SK-N-SH treated with all-trans-retinoic acid at 6 μM for 48 hours (cell line): ENCODE measurements around the gene ATP6AP1.

Experiments used
- ATAC-seq: fragments of 200-7000 bp; cut with Tn5 transposase; 3 replicates; pipeline ENCODE4 v1.9.1; 2020; ENCODE audit warnings: mild to moderate bottlenecking, moderate library complexity
- ARNTL ChIP-seq: fragments of 450-650 bp; formaldehyde crosslinking; IDR thresholded peaks from 2 replicates; pipeline ENCODE4 v1.5.0; 2020; ENCODE audit warnings: low read depth, mild to moderate bottlenecking, moderate library complexity, borderline replicate concordance
- BACH2 ChIP-seq: fragments of 250-450 bp; sonication (Bioruptor Pico); IDR thresholded peaks from 2 replicates; pipeline ENCODE4 v1.9.0; 2021; ENCODE audit warnings: mild to moderate bottlenecking, borderline replicate concordance
- ESRRG ChIP-seq: fragments of 250-450 bp; sonication (Bioruptor Pico); IDR thresholded peaks from 2 replicates; pipeline ENCODE4 v1.6.1; 2021; ENCODE audit warnings: mild to moderate bottlenecking
- GLIS3 ChIP-seq: fragments of 250-450 bp; sonication (Bioruptor Pico); IDR thresholded peaks from 2 replicates; pipeline ENCODE4 v1.5.0; 2020; ENCODE audit warnings: mild to moderate bottlenecking, moderate library complexity
- ISL1 ChIP-seq: fragments of 250-450 bp; sonication (Bioruptor Pico); IDR thresholded peaks from 2 replicates; pipeline ENCODE4 v2.1.2; 2022; ENCODE audit warnings: mild to moderate bottlenecking, moderate library complexity
- OSR1 ChIP-seq: fragments of 250-450 bp; sonication (Bioruptor Pico); IDR thresholded peaks from 2 replicates; pipeline ENCODE4 v1.8.0; 2022; ENCODE audit warnings: moderate library complexity, mild to moderate bottlenecking, inconsistent platforms
- PATZ1 ChIP-seq: fragments of 250-450 bp; sonication (Bioruptor Pico); IDR thresholded peaks from 2 replicates; pipeline ENCODE4 v1.8.0; 2020; ENCODE audit warnings: mild to moderate bottlenecking, moderate library complexity, borderline replicate concordance
- POU6F1 ChIP-seq: fragments of 250-450 bp; sonication (Bioruptor Pico); IDR thresholded peaks from 2 replicates; pipeline ENCODE4 v1.8.0; 2021; ENCODE audit warnings: low read depth, mild to moderate bottlenecking, moderate library complexity, borderline replicate concordance
- PPARA ChIP-seq: fragments of 250-450 bp; sonication (Bioruptor Pico); IDR thresholded peaks from 2 replicates; pipeline ENCODE4 v1.5.0; 2020; ENCODE audit warnings: mild to moderate bottlenecking, borderline replicate concordance
- RARB ChIP-seq: fragments of 250-450 bp; sonication (Bioruptor Pico); IDR thresholded peaks from 2 replicates; pipeline ENCODE4 v1.8.0; 2021; ENCODE audit warnings: mild to moderate bottlenecking, moderate library complexity
- SNAI2 ChIP-seq: fragments of 250-450 bp; sonication (Bioruptor Pico); IDR thresholded peaks from 2 replicates; pipeline ENCODE4 v1.5.0; 2020; ENCODE audit warnings: mild to moderate bottlenecking, moderate library complexity
- TCF4 ChIP-seq: fragments of 250-450 bp; sonication (Bioruptor Pico); IDR thresholded peaks from 2 replicates; pipeline ENCODE4 v1.8.0; 2021; ENCODE audit warnings: mild to moderate bottlenecking, moderate library complexity, borderline replicate concordance
- TOX ChIP-seq: fragments of 250-450 bp; sonication (Bioruptor Pico); IDR thresholded peaks from 2 replicates; pipeline ENCODE4 v1.8.0; 2021; ENCODE audit warnings: mild to moderate bottlenecking, moderate library complexity, borderline replicate concordance
- ZC3H10 ChIP-seq: fragments of 250-450 bp; sonication (Bioruptor Pico); IDR thresholded peaks from 2 replicates; pipeline ENCODE4 v1.5.1; 2021; ENCODE audit warnings: mild to moderate bottlenecking, moderate library complexity
- ZFP3 ChIP-seq: fragments of 250-450 bp; sonication (Bioruptor Pico); IDR thresholded peaks from 2 replicates; pipeline ENCODE4 v1.5.0; 2020; ENCODE audit warnings: mild to moderate bottlenecking, moderate library complexity
- ZFP30 ChIP-seq: fragments of 450-650 bp; formaldehyde crosslinking; IDR thresholded peaks from 2 replicates; pipeline ENCODE4 v1.5.0; 2022; ENCODE audit warnings: mild to moderate bottlenecking, moderate library complexity
- ZNF565 ChIP-seq: fragments of 450-650 bp; formaldehyde crosslinking; conservative IDR thresholded peaks from 2 replicates; pipeline ENCODE4 v1.5.0; 2020; ENCODE audit warnings: low read depth, mild to moderate bottlenecking, moderate library complexity
- ZNF70 ChIP-seq: fragments of 450-650 bp; formaldehyde crosslinking; IDR thresholded peaks from 2 replicates; pipeline ENCODE4 v1.5.0; 2020; ENCODE audit warnings: mild to moderate bottlenecking, moderate library complexity
- ZNF8 ChIP-seq: fragments of 450-650 bp; formaldehyde crosslinking; IDR thresholded peaks from 2 replicates; pipeline ENCODE4 v1.5.0; 2020; ENCODE audit warnings: mild to moderate bottlenecking, moderate library complexity
- TF ChIP-seq, protein P1 (sequence below): fragments of 250-450 bp; sonication (Bioruptor Pico); IDR thresholded peaks from 2 replicates; pipeline ENCODE4 v1.5.0; 2020; ENCODE audit warnings: mild to moderate bottlenecking, moderate library complexity
- TF ChIP-seq, protein P2 (sequence below): fragments of 250-450 bp; sonication (Bioruptor Pico); IDR thresholded peaks from 2 replicates; pipeline ENCODE4 v1.5.1; 2021; ENCODE audit warnings: mild to moderate bottlenecking, moderate library complexity

ATP6AP1 gene

GRCh38 chrX:154443992-154444754 lies 15.7 kb downstream of the ATP6AP1 start, which contains the start of gene FAM50A:
TSS of gene FAM50A (plus strand) at chrX:154444141. CDS start at chrX:154444236, 95 bp downstream.
- ATAC-seq = peak; percentile 74
- TF ChIP-seq ZNF70 (CRISPR knock-in tag) (no peak), ZC3H10 (CRISPR knock-in tag) (no peak), SNAI2 (no peak), ISL1 (CRISPR knock-in tag) (no peak), ZNF8 (CRISPR knock-in tag) (no peak), ESRRG (CRISPR knock-in tag) (no peak), ARNTL (no peak), GLIS3 (CRISPR knock-in tag) (no peak), ZFP3 (CRISPR knock-in tag) (no peak), PATZ1 (no peak), BACH2 (no peak), TOX (CRISPR knock-in tag) (no peak), PPARA (CRISPR knock-in tag) (no peak), ZNF565 (no peak), OSR1 (CRISPR knock-in tag) (no peak), TCF4 (CRISPR knock-in tag) (no peak)
- TF ChIP-seq, protein P1, sequence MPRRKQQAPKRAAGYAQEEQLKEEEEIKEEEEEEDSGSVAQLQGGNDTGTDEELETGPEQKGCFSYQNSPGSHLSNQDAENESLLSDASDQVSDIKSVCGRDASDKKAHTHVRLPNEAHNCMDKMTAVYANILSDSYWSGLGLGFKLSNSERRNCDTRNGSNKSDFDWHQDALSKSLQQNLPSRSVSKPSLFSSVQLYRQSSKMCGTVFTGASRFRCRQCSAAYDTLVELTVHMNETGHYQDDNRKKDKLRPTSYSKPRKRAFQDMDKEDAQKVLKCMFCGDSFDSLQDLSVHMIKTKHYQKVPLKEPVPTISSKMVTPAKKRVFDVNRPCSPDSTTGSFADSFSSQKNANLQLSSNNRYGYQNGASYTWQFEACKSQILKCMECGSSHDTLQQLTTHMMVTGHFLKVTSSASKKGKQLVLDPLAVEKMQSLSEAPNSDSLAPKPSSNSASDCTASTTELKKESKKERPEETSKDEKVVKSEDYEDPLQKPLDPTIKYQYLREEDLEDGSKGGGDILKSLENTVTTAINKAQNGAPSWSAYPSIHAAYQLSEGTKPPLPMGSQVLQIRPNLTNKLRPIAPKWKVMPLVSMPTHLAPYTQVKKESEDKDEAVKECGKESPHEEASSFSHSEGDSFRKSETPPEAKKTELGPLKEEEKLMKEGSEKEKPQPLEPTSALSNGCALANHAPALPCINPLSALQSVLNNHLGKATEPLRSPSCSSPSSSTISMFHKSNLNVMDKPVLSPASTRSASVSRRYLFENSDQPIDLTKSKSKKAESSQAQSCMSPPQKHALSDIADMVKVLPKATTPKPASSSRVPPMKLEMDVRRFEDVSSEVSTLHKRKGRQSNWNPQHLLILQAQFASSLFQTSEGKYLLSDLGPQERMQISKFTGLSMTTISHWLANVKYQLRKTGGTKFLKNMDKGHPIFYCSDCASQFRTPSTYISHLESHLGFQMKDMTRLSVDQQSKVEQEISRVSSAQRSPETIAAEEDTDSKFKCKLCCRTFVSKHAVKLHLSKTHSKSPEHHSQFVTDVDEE = no peak
- TF ChIP-seq, protein P2, sequence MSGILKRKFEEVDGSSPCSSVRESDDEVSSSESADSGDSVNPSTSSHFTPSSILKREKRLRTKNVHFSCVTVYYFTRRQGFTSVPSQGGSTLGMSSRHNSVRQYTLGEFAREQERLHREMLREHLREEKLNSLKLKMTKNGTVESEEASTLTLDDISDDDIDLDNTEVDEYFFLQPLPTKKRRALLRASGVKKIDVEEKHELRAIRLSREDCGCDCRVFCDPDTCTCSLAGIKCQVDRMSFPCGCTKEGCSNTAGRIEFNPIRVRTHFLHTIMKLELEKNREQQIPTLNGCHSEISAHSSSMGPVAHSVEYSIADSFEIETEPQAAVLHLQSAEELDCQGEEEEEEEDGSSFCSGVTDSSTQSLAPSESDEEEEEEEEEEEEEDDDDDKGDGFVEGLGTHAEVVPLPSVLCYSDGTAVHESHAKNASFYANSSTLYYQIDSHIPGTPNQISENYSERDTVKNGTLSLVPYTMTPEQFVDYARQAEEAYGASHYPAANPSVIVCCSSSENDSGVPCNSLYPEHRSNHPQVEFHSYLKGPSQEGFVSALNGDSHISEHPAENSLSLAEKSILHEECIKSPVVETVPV (CRISPR knock-in tag) = no peak

GRCh38 chrX:154444755-154445246 lies 16.3 kb downstream of the ATP6AP1 start:
- no peak; the same call in 2 of the 3 replicates for ATAC-seq
- TF ChIP-seq ZNF565 (no peak), BACH2 (no peak), ARNTL (no peak), ISL1 (CRISPR knock-in tag) (no peak), ZNF70 (CRISPR knock-in tag) (no peak), POU6F1 (CRISPR knock-in tag) (no peak), ZFP3 (CRISPR knock-in tag) (no peak), GLIS3 (CRISPR knock-in tag) (no peak), PPARA (CRISPR knock-in tag) (no peak), TOX (CRISPR knock-in tag) (no peak), ESRRG (CRISPR knock-in tag) (no peak), TCF4 (CRISPR knock-in tag) (no peak), SNAI2 (no peak), ZFP30 (no peak), OSR1 (CRISPR knock-in tag) (no peak), RARB (CRISPR knock-in tag) (no peak), PATZ1 (no peak)
- TF ChIP-seq, protein P2 (CRISPR knock-in tag) = no peak
- TF ChIP-seq, protein P1 = no peak
